Smooth muscle cell (in vitro differentiated cells): ENCODE measurements around the gene LCN6. TPM values are rescaled to one million over a fixed set of nuclear protein-coding genes. Genes with fewer than 3 reads are reported as not detected.
"Not testable (repeated sequence)": the region's sequence is repeated elsewhere in the genome, so short reads cannot be mapped to it uniquely, and the experiment has no call there.

Experiments
- DNase-seq: peaks from one replicate; lab custom pipeline; 2025; ENCODE audit not compliant: unreplicated experiment; lab: John Stamatoyannopoulos, UW
- H2AFZ ChIP-seq: fragments of 200-600 bp; sonication (generic); 2 replicates; pipeline ENCODE4 v1.6.0; 2016; ENCODE audit warnings: antibody characterized with exemption, low read depth, mild to moderate bottlenecking
- H3F3A ChIP-seq: fragments of 200-600 bp; sonication (generic); 2 replicates; pipeline ENCODE4 v1.6.0; 2017; ENCODE audit warnings: antibody characterized with exemption, low read depth
- H3K27ac ChIP-seq: fragments of 200-600 bp; sonication (generic); 2 replicates; pipeline ENCODE4 v1.5.1; 2016; ENCODE audit warnings: low read depth, mild to moderate bottlenecking
- H3K27me3 ChIP-seq: fragments of 200-600 bp; sonication (generic); 2 replicates; pipeline ENCODE4 v1.6.1; 2016; ENCODE audit warnings: low read depth, mild to moderate bottlenecking
- H3K36me3 ChIP-seq: fragments of 200-600 bp; sonication (generic); 2 replicates; pipeline ENCODE4 v1.5.1; 2016; ENCODE audit warnings: low read depth
- H3K4me1 ChIP-seq: fragments of 200-600 bp; sonication (generic); 2 replicates; pipeline ENCODE4 v1.5.1; 2016; ENCODE audit warnings: low read depth
- H3K4me2 ChIP-seq: fragments of 200-600 bp; sonication (generic); 2 replicates; pipeline ENCODE4 v1.6.0; 2016; ENCODE audit warnings: mild to moderate bottlenecking
- H3K4me3 ChIP-seq: fragments of 200-600 bp; sonication (generic); 2 replicates; pipeline ENCODE4 v1.5.1; 2016; ENCODE audit warnings: mild to moderate bottlenecking
- H3K79me2 ChIP-seq: fragments of 200-600 bp; sonication (generic); 2 replicates; pipeline ENCODE4 v1.6.0; 2016; ENCODE audit warnings: low read depth, mild to moderate bottlenecking
- H3K9ac ChIP-seq: fragments of 200-600 bp; sonication (generic); 2 replicates; pipeline ENCODE4 v1.6.0; 2016; ENCODE audit warnings: low read depth
- H3K9me3 ChIP-seq: fragments of 200-600 bp; sonication (generic); replicated peaks from 2 replicates; pipeline ENCODE4 v1.5.1; 2016; ENCODE audit warnings: low read depth
- H4K20me1 ChIP-seq: fragments of 200-600 bp; sonication (generic); 2 replicates; pipeline ENCODE4 v1.6.0; 2016; ENCODE audit warnings: low read depth
- CTCF ChIP-seq: fragments of 200-600 bp; sonication (generic); IDR thresholded peaks from 2 replicates; pipeline ENCODE4 v1.5.1; 2017; ENCODE audit warnings: borderline replicate concordance, mild to moderate bottlenecking, antibody characterized with exemption; ENCODE audit not compliant: insufficient read depth, poor library complexity, severe bottlenecking
- WGBS: methylation state at CpG from one replicate; pipeline ENCODE4 v1.1.7; 2016; ENCODE audit warnings: low lambda C conversion rate; 5-methylcytosine and 5-hydroxymethylcytosine counted together
- polyA plus RNA-seq: library from polyadenylated mRNA; unstranded; fragments of >200 nt; fragmentation: Nextera tagmentation; extraction: Ambion mirVana; gene quantifications from 2 replicates; pipeline ENCODE4 v1.2.1, GENCODE V29; 2016
- total RNA-seq: library from RNA; depleted of rRNA; stranded (reverse); fragments of >200 nt; gene quantifications from 2 replicates; pipeline ENCODE4 v1.2.3, GENCODE V29; 2014

The LCN6 gene
- total and polyA plus RNA-seq, 2 experiments from 2014 or later = not detected

GRCh38 chr9:136711751-136712689 is 36.3 kb downstream of the LCN6 start, which contains the start of gene DIPK1B:
Gene DIPK1B (plus strand): TSS chr9:136712572. CDS start chr9:136712666, 94 bp downstream.
- peaks cover 8% of the 10 kb centered on the region for H3K4me1 ChIP-seq
- WGBS = 4% methylated on average over 55 of the region's 119 CpGs
- no peak for TF ChIP-seq CTCF
- peak within 1 kb of the TSS; percentile 98 for H3K4me2 ChIP-seq
- H3K9me3 ChIP-seq = no peaks in the 10 kb centered on the region
- no peaks in the 10 kb centered on the region for H3K36me3 ChIP-seq
- peak within 1 kb of the TSS; percentile 49 for H2AFZ ChIP-seq
- H3K27ac ChIP-seq = no peak within 1 kb of the TSS
- H3F3A ChIP-seq = peaks cover 6% of the 10 kb centered on the region
- peak within 1 kb of the TSS; percentile 34 for H3K9ac ChIP-seq
- no peaks in the 10 kb centered on the region for H3K27me3 ChIP-seq
- H3K4me3 ChIP-seq = peak within 1 kb of the TSS; percentile 80
- no peak for DNase-seq
- peaks cover 7% of the 10 kb centered on the region for H4K20me1 ChIP-seq
- H3K79me2 ChIP-seq = no peaks in the 10 kb centered on the region

GRCh38 chr9:136711219-136711648 is 37.1 kb downstream of the LCN6 start:
- H3K79me2 ChIP-seq, H4K20me1 ChIP-seq, H3K27ac ChIP-seq, H3K36me3 ChIP-seq, H3K9me3 ChIP-seq, H2AFZ ChIP-seq, H3K27me3 ChIP-seq, DNase-seq, H3K9ac ChIP-seq, H3F3A ChIP-seq, H3K4me1 ChIP-seq: not testable (repeated sequence)
- H3K4me2 ChIP-seq = peak overlapping the region; percentile 86
- WGBS = 57% methylated on average over 4 of the region's 4 CpGs
- H3K4me3 ChIP-seq = peak overlapping the region; percentile 49

- Histone ChIP-seq H3K4me3 (no peak overlapping the region), H4K20me1 (peaks cover under 1% of the 10 kb centered on the region), H3K4me1 (peaks cover 8% of the 10 kb centered on the region), H3K36me3 (no peaks in the 10 kb centered on the region), H3K4me2 (no peak overlapping the region), H2AFZ (no peak overlapping the region), H3K79me2 (no peaks in the 10 kb centered on the region), H3K27me3 (no peaks in the 10 kb centered on the region), H3F3A (peaks cover 6% of the 10 kb centered on the region), H3K9me3 (no peaks in the 10 kb centered on the region), H3K9ac (no peak overlapping the region), H3K27ac (no peak overlapping the region)
- WGBS = 74% methylated on average over 7 of the region's 7 CpGs
- TF ChIP-seq CTCF = no peak
- no peak for DNase-seq
These were observed 37.8 kb downstream of the LCN6 start for GRCh38 chr9:136710543-136710942.

- TF ChIP-seq CTCF = no peak
- Histone ChIP-seq H3K9me3 (no peaks in the 10 kb centered on the region), H3K27me3 (no peaks in the 10 kb centered on the region), H3K9ac (no peak overlapping the region), H3F3A (peaks cover 6% of the 10 kb centered on the region), H2AFZ (no peak overlapping the region), H4K20me1 (no peaks in the 10 kb centered on the region), H3K79me2 (no peaks in the 10 kb centered on the region), H3K4me3 (no peak overlapping the region), H3K36me3 (no peaks in the 10 kb centered on the region), H3K4me2 (no peak overlapping the region), H3K27ac (no peak overlapping the region), H3K4me1 (peaks cover 8% of the 10 kb centered on the region)
- 96% methylated on average over 24 of the region's 24 CpGs for WGBS
- DNase-seq = no peak
These were observed 38.7 kb downstream of the LCN6 start for GRCh38 chr9:136709454-136710109.
